K562 (cell line): Measurements from ENCODE around the gene BMP2K.

Experiments
- CTCF ChIP-seq, 3 experiments: IDR thresholded peaks in 2 of 3; conservative IDR thresholded peaks in 1 of 3; 2 replicates each; pipeline ENCODE4 v1.5.1; 2011 to 2012; ENCODE audit warnings: low read length in 3 of 3, mild to moderate bottlenecking in 3 of 3, control low read depth in 2 of 3, improper control_type of control experiment in 1 of 3, inconsistent platforms in 1 of 3, low read depth in 1 of 3, mixed read lengths in 1 of 3, moderate library complexity in 1 of 3; ENCODE audit not compliant: insufficient read depth in 2 of 3
- FOXA1 ChIP-seq: fragments of 450-650 bp; IDR thresholded peaks from 2 replicates; pipeline ENCODE4 v1.6.1; 2016; ENCODE audit warnings: mild to moderate bottlenecking, borderline replicate concordance
- POLR2AphosphoS5 ChIP-seq: IDR thresholded peaks from 2 replicates; pipeline ENCODE4 v1.6.1; 2011; ENCODE audit warnings: mild to moderate bottlenecking, low read depth, low read length, moderate library complexity; ENCODE audit not compliant: control insufficient read depth, insufficient read depth
- TFAP4 ChIP-seq: sonication (generic); formaldehyde crosslinking; IDR thresholded peaks from 2 replicates; pipeline ENCODE4 v1.8.0; 2022; ENCODE audit warnings: missing genetic modification reagents, mild to moderate bottlenecking, moderate library complexity, borderline replicate concordance
- ZBTB49 ChIP-seq: sonication (generic); formaldehyde crosslinking; IDR thresholded peaks from 2 replicates; pipeline ENCODE4 v1.8.0; 2022; ENCODE audit warnings: missing genetic modification reagents, mild to moderate bottlenecking, borderline replicate concordance
- ZFP91 ChIP-seq: sonication (generic); formaldehyde crosslinking; IDR thresholded peaks from 2 replicates; pipeline ENCODE4 v1.8.0; 2022; ENCODE audit warnings: mild to moderate bottlenecking, missing genetic modification reagents
- ZNF24 ChIP-seq: fragments of 450-650 bp; IDR thresholded peaks from 2 replicates; pipeline ENCODE4 v1.6.1; 2016
- ZNF740 ChIP-seq, 3 experiments: fragments of 200-800 bp in 1 of 3; sonication (Bioruptor generic) in 1 of 3; sonication (generic) in 1 of 3; formaldehyde crosslinking in 1 of 3; IDR thresholded peaks; 2 replicates each; pipeline versions ENCODE4 v1.6.1 to v1.8.0; 2016 to 2022; ENCODE audit warnings: mild to moderate bottlenecking in 2 of 3, missing compliant biosample characterization in 2 of 3, missing genetic modification characterization in 2 of 3, missing genetic modification reagents in 1 of 3

- no peak for TF ChIP-seq ZBTB49 (CRISPR knock-in tag)
- no peak for TF ChIP-seq TFAP4
- TF ChIP-seq ZFP91 (CRISPR knock-in tag) = no peak
- no peak for TF ChIP-seq CTCF (IDR thresholded peaks at IDR 0.05 in 2 of 3, conservative IDR thresholded peaks at IDR 0.05 in 1 of 3; ENCODE audit: insufficient read depth in 2 of 3, low read depth in 1 of 3, low read length in 3 of 3)
- no peak for TF ChIP-seq ZNF740 (CRISPR knock-in tag; IDR thresholded peaks at IDR 0.05)
- TF ChIP-seq ZNF740 (tag; IDR thresholded peaks at IDR 0.05) = no peak
- TF ChIP-seq ZNF24 = no peak
- TF ChIP-seq POLR2AphosphoS5 = no peak
- no peak for TF ChIP-seq FOXA1
Measured at GRCh38 chr4:78766026-78766425, 10.1 kb upstream of the BMP2K start.
